NB4 (cell line): ENCODE data around the gene GAPVD1.

Source experiments
- POLR2A ChIP-seq: IDR thresholded peaks from 2 replicates; pipeline ENCODE4 v1.6.1; 2011; ENCODE audit warnings: mild to moderate bottlenecking; ENCODE audit not compliant: insufficient read length; ENCODE audit errors: extremely low read depth
- TF ChIP-seq, protein P1 (sequence below): IDR thresholded peaks from one replicate; pipeline ENCODE4 v1.5.1; 2012; ENCODE audit warnings: low read depth, low read length

DNA sequence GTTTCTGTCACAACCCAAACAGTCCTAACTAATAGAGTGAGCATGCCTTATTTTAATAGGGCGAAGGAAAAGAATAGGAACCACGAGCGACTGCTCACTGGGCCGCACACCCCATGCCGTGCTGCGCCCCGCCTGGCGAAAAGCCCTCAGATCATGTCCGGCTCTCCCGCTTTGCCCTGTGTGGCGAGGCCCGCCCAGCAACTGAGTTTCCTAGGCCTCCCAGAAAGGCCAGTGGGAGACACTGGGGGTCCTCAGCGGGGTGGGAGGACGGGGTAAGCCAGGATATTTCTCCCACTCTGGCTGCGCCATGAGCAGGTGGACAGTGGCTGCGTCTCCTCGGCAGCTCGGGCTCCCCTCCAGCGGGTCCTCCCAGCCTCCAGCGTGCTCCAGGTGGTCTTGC, 138.0 kb downstream of the GAPVD1 start:
- TF ChIP-seq, protein P1, sequence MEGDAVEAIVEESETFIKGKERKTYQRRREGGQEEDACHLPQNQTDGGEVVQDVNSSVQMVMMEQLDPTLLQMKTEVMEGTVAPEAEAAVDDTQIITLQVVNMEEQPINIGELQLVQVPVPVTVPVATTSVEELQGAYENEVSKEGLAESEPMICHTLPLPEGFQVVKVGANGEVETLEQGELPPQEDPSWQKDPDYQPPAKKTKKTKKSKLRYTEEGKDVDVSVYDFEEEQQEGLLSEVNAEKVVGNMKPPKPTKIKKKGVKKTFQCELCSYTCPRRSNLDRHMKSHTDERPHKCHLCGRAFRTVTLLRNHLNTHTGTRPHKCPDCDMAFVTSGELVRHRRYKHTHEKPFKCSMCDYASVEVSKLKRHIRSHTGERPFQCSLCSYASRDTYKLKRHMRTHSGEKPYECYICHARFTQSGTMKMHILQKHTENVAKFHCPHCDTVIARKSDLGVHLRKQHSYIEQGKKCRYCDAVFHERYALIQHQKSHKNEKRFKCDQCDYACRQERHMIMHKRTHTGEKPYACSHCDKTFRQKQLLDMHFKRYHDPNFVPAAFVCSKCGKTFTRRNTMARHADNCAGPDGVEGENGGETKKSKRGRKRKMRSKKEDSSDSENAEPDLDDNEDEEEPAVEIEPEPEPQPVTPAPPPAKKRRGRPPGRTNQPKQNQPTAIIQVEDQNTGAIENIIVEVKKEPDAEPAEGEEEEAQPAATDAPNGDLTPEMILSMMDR = no peak
- TF ChIP-seq POLR2A = no peak
